ENCODE data around the gene PPM1H.

DNA sequence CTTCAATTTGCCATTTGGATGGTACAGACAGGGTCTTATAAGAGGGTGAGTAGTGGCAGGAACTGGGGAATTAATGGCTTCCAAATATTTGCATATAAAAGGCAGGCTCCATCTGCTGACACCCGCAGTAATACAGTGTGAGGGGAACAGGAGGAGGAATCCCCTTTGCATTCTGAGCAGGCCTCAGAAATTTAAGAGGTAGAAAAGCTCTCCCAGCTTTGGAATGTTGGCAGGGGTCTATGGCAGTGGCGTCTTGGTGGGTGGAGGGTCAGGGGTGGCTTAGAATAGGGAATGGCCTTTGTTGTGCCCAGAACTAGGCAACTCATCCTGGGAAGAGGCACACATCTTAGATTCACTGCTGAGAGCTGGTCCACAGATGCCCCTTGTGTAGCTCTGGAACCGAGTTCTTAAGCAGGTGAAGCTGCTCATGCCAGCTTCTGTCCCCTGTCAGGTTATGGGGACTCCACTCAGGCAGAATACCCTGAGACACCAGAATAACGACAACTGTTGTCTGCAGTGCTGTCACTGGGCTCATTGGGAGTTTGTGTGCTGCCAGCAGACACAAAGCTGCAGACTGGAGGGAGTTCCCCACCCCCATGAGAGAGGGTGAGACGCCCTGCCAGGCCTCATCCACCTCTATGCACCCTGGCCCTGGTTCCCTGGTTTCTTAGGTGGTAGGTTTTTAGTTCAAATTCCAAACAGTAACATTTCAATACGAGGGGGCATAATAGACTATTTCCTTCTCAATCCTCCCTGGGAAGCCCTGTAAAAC, 278.2 kb downstream of the PPM1H start:
- TF ChIP-seq, protein P1, sequence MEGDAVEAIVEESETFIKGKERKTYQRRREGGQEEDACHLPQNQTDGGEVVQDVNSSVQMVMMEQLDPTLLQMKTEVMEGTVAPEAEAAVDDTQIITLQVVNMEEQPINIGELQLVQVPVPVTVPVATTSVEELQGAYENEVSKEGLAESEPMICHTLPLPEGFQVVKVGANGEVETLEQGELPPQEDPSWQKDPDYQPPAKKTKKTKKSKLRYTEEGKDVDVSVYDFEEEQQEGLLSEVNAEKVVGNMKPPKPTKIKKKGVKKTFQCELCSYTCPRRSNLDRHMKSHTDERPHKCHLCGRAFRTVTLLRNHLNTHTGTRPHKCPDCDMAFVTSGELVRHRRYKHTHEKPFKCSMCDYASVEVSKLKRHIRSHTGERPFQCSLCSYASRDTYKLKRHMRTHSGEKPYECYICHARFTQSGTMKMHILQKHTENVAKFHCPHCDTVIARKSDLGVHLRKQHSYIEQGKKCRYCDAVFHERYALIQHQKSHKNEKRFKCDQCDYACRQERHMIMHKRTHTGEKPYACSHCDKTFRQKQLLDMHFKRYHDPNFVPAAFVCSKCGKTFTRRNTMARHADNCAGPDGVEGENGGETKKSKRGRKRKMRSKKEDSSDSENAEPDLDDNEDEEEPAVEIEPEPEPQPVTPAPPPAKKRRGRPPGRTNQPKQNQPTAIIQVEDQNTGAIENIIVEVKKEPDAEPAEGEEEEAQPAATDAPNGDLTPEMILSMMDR (IDR thresholded peaks at IDR 0.05 in 4 of 5, conservative IDR thresholded peaks at IDR 0.05 in 1 of 5) = no peak
- no peak for TF ChIP-seq POLR2A (IDR thresholded peaks at IDR 0.05)

All from gastrocnemius medialis (tissue), 4 donors.